ENCODE results near the gene TAF4B. TPM values are rescaled to one million over a fixed set of nuclear protein-coding genes. Genes with fewer than 3 reads are reported as not detected.
A peak's percentile ranks its signal among the peaks of the same experiment; 100 is the strongest.

TAF4B gene
- total RNA-seq, 4 donors from 2014 or later = 1.9 to 38.0 (median 6.5) TPM

GRCh38 chr18:26304511-26304910 lies 78.3 kb downstream of the TAF4B start:
- no peak overlapping the region for H3K27ac ChIP-seq
- no peak for DNase-seq
- H3K4me1 ChIP-seq = no peaks in the 10 kb centered on the region
- H3K27me3 ChIP-seq = no peaks in the 10 kb centered on the region
- H3K36me3 ChIP-seq = no peaks in the 10 kb centered on the region
- no peak overlapping the region for H3K4me3 ChIP-seq
- H3K9me3 ChIP-seq = no peaks in the 10 kb centered on the region
- no peak for TF ChIP-seq POLR2A (IDR thresholded peaks at IDR 0.05)
- TF ChIP-seq CTCF (IDR thresholded peaks at IDR 0.05) = no peak

GRCh38 chr18:26307161-26307773 lies 81.0 kb downstream of the TAF4B start:
- no peak overlapping the region for H3K27ac ChIP-seq
- no peak for DNase-seq
- TF ChIP-seq CTCF (IDR thresholded peaks at IDR 0.05) (peak in 3 of 6 experiments; percentile 39 to 51 (median 49)), POLR2A (IDR thresholded peaks at IDR 0.05) (no peak)
- no peaks in the 10 kb centered on the region for H3K9me3 ChIP-seq
- H3K4me1 ChIP-seq = no peaks in the 10 kb centered on the region
- H3K27me3 ChIP-seq = no peaks in the 10 kb centered on the region
- no peaks in the 10 kb centered on the region for H3K36me3 ChIP-seq
- H3K4me3 ChIP-seq = no peak overlapping the region

- no peak for DNase-seq
- H3K4me3 ChIP-seq = no peak overlapping the region
- no peak overlapping the region for H3K27ac ChIP-seq
- no peaks in the 10 kb centered on the region for H3K4me1 ChIP-seq
- H3K27me3 ChIP-seq = no peaks in the 10 kb centered on the region
- H3K9me3 ChIP-seq = no peaks in the 10 kb centered on the region
- no peak for TF ChIP-seq POLR2A (IDR thresholded peaks at IDR 0.05)
- TF ChIP-seq CTCF (IDR thresholded peaks at IDR 0.05) = no peak
- no peaks in the 10 kb centered on the region for H3K36me3 ChIP-seq
Observed at GRCh38 chr18:26309281-26309680, 83.0 kb downstream of the TAF4B start.

GRCh38 chr18:26312199-26312598 lies 86.0 kb downstream of the TAF4B start:
- Histone ChIP-seq H3K36me3 (no peaks in the 10 kb centered on the region), H3K4me1 (no peaks in the 10 kb centered on the region), H3K27me3 (no peaks in the 10 kb centered on the region), H3K4me3 (no peak overlapping the region), H3K27ac (no peak overlapping the region), H3K9me3 (no peaks in the 10 kb centered on the region)
- no peak for DNase-seq
- no peak for TF ChIP-seq CTCF (IDR thresholded peaks at IDR 0.05)
- TF ChIP-seq POLR2A (IDR thresholded peaks at IDR 0.05) = no peak

- Histone ChIP-seq H3K27me3 (no peaks in the 10 kb centered on the region), H3K27ac (no peak overlapping the region), H3K4me3 (no peak overlapping the region), H3K9me3 (no peaks in the 10 kb centered on the region), H3K4me1 (no peaks in the 10 kb centered on the region), H3K36me3 (no peaks in the 10 kb centered on the region)
- TF ChIP-seq CTCF (IDR thresholded peaks at IDR 0.05) = no peak
- no peak for TF ChIP-seq POLR2A (IDR thresholded peaks at IDR 0.05)
- no peak for DNase-seq
Observed at GRCh38 chr18:26317398-26317797, 91.2 kb downstream of the TAF4B start.

GRCh38 chr18:26320686-26321085 lies 94.4 kb downstream of the TAF4B start:
- no peaks in the 10 kb centered on the region for H3K27me3 ChIP-seq
- TF ChIP-seq CTCF (IDR thresholded peaks at IDR 0.05) = no peak
- no peak for TF ChIP-seq POLR2A (IDR thresholded peaks at IDR 0.05)
- no peaks in the 10 kb centered on the region for H3K9me3 ChIP-seq
- H3K27ac ChIP-seq = no peak overlapping the region
- H3K36me3 ChIP-seq = no peaks in the 10 kb centered on the region
- DNase-seq = no peak
- H3K4me3 ChIP-seq = no peak overlapping the region
- H3K4me1 ChIP-seq = no peaks in the 10 kb centered on the region

All from Peyer's patch (tissue), 4 donors.